GOT3 (cell line): ENCODE results near the gene CNOT6.
"Not testable (repeated sequence)": the region's sequence is repeated elsewhere in the genome, so short reads cannot be mapped to it uniquely, and the experiment has no call there.

Source experiments
- DNase-seq: peaks from one replicate; lab custom pipeline; 2025; ENCODE audit warnings: mixed read lengths; lab: John Stamatoyannopoulos, UW

CNOT6 gene

DNA sequence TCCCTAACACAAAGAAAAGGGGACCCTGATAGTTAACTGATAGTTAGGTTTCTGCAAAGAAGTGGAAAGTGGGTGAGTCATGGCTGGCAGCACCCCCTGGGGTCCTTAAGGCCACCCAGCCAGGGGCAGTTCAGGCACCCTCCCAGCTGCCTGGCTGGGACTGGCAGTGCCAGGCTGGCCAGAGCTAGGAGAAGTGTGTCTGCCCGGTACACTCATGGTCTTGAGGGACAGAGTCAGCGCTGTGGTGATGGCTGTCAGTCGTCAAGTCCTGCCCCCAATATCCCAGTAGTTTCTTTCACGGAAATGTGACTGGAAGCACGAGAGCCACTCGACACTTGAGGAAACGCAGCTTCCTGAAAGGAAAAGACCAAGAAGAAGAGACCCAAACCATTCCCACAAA lies 22.3 kb upstream of the CNOT6 start:
- DNase-seq: no peak

DNA sequence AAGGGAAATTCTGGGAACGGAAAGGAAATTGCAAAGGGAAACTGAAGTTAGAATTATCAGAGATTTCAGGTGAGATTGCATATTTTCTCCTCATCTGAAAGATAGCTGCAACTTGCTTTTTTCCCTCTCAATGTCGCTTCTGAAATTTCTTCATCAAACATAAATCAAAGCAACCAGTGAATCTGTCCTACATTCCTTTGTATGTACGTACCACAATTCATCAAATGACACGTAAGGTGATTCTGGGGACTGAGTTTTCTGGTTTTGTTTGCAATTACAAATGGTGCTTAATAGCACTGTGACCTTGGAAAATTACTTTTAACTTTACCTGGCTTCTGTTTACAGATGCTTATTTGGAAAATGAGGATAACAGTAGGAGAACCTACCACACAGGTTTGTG lies 21.9 kb upstream of the CNOT6 start:
- DNase-seq: no peak

DNA sequence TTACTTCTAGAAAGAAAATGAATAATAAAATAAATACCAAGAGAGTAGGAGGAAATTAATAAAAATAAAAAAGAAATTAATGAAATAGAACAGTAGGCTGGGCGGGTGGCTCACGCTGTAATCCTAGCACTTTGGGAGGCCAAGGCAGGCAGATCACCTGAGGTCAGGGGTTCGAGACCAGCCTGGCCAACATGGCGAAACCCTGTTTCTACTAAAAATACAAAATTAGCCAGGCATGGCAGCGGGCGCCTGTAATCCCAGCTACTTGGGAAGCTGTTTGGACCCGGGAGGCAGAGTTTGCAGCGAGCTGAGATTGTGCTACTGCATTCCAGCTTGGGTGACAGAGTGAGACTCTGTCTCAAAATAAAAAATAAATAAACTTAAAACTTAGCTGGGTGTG lies 20.8 kb upstream of the CNOT6 start:
- DNase-seq: not testable (repeated sequence)

DNA sequence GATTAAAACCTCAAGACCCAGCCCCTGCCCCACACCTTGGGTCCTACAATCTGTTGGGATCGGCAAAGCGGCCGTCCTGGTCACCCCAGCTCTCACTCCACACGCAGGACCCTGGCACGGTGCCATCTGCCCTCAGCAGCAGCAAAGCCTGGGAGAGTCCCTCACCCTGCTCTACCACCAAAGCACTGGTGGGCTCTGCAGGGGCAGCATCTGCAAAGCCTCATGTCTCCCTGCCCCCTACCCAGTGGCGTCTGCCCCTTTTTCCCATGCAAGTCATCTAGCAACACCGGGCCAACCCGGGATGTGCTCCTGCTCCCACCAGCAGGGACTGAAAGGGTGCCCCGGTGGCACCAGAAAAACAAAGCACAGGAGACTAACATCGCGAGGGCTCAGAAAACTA lies 19.6 kb upstream of the CNOT6 start:
- no peak for DNase-seq

DNA sequence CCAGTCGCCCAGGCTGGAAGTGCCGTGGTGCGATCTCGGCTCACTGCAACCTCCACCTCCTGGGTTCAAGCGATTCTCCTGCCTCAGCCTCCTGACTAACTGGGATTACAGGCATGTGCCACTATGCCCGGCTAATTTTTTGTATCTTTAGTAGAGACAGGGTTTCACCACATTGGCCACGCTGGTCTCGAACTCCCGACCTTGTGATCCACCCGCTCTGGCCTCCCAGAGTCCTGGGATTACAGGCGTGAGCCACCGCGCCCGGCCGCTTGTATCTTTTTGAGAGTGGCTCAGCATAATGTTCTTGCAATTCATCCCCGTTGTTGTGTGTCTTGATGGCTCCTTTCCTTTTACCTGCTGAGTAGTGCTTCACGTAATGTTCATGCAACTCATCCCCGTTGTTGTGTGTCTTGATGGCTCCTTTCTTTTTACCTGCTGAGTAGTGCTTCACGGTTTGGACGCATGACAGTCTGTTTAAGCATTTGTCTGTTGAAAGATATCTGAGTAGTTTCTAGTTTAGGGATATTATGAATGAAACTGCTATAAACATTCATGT lies 18.1 kb upstream of the CNOT6 start:
- not testable (repeated sequence) for DNase-seq

DNA sequence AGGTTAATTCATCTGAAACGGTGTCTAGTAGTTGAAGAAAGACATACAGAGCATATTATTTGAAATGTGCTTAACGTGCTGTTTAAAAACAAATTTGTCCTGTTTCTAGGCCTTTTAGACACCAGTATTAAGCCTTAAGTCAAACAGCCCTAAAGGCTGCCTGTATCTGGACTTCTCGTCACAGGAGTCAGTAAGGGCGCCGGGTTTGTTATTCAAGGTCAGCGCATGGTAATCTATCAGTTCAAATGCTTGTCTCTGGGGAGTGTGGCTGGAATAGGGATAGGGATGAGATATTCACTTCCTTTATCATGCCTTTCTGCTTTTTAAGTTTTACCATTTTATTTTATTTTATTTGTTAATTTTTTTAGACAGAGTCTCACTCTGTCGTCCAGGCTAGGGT lies 9.4 kb upstream of the CNOT6 start:
- DNase-seq: no peak

DNA sequence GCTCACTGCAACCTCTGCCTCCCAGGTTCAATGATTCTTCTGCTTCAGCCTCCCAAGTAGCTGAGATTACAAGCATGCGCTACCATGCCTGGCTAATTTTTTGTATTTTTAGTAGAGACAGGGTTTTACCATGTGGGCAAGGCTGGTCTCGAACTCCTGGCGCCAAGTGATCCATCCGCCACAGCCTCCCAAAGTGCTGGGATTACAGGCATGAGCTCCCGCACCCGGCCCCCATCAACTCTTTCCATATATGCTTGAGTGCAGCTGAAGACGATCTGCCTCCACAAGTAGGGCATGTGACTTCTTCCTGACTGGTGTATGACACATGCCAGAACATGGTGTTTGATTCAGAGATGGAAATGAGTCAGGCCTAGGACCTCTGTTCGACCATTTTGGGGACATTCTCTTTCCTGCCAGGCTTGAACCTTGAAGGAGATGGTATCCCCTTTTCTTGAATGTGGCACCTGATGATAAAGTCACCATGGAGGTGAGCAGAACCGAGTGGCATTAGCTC lies 7.5 kb upstream of the CNOT6 start:
- DNase-seq: no peak

DNA sequence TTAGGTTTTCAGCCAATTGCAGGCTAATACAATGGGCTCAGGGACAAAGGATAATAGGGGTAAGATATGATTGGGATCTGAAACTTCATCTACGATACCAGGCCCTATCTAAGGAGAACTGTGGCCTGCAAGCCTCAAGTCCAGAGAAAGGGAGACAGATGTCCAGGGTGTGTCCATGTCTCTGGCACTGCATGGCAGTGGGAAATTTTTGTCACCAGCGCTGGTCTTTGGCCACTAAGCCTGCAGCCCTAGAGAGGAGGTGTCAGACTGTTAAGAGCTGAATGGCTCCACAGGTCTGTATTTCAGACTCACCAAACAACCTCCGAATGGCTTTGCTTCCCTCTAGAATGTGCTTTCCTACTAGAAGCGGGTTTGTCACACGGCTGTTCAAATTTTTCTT lies 6.6 kb upstream of the CNOT6 start:
- no peak for DNase-seq

DNA sequence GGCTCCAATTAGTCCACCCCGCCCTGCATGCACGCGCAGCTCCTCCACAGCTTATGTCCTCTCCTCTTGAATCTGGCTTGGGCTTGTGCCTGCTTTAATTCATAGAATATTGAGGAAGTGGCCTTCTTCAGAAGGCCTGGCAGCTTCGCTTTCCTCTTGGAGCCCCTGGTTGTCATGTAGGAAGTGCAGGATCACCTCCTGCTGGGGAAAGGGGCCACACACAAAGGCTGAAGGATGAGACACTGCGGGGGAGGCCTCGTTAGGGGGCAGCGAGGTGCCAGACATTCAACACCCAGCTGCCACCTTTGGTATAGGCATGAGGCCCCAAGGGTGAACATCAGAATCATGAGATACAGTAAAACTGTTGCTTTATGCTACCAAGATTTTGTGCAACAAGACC lies 2.7 kb upstream of the CNOT6 start:
- no peak for DNase-seq

DNA sequence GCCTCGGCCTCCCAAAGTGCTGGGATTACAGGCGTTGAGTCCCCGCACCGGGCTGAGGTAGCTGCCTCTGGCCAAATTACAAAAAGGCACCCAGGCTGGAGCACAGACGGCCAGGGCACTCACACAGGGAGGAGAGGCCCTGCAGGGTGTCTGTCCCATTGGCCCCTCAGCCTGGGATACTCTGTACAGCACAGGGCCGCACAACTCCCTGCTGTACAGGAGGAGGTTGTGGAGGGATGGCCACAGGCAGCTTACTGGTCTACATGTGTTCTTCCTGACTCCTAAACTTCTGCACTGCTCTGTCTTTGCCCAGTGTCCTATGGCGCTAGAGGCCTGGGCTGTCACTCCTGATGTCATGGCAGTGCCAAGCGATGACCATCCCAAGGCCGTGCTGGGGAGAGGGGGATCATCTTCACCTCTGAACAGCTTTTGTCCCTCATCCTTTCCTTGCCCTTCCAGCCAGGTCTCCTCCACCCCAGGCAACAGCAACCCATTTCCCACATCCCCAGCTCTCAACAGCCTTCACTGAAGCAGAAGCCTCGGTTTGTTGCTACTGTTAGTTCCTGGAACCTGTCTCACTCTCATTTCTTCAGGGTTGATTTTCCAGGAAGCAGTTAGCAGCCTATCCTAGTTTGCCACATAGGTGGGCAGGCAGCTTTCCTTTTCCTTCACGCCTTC lies 1.8 kb upstream of the CNOT6 start:
- no peak for DNase-seq

DNA sequence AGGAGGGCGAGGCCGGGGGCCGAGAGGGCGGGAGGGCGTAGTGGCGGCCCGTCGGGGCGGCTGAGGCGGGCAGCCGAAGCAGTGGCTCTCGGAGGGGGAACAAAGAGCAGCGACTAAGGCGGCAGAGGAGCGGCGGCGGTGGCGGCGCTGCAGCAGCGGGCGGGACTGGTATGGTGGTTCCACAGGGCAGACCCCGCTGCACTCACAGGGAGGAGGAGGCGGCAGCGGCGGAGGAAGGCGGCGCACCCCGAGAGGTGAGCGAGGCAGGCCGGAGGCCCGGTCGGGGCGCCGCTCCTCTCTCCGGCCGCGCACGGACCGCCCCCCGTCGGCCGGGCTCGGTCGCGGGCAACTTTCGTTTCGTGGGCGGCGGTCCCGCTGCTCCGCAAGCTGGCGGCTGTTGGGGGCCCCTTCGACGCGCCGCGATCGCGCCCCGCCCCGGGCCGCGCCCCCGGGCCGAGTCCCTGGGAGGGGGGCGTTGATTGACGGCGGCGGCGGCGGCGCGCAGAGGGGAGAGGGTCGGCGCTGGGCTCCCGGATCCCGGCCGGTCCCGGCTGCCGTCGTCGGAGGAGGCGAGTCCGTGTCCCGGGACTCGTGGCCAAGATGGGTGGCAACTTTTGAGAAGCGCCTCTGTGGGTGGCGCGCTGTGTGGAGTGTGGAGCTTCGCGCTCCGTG lies 467 bp downstream of the CNOT6 start:
- DNase-seq: no peak

DNA sequence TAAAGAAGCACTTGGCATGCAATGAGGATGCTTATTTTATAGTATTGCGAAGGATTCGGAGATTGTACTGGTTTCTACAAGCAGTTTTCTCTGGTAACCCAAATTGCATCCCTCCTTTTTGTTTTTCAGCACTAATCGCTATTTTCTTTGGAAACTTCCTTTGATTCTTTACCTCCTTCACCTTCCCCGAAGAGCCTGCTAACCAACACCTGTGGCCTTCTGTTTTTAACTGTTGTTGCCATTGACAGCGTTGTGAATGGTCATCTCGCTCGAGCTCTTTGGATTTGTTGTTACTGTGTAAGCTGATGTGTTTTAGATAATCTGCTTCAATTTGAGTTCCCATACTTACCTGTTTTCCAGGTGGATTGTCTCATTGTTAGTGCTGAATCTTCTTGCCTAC lies 1.1 kb downstream of the CNOT6 start:
- no peak for DNase-seq

DNA sequence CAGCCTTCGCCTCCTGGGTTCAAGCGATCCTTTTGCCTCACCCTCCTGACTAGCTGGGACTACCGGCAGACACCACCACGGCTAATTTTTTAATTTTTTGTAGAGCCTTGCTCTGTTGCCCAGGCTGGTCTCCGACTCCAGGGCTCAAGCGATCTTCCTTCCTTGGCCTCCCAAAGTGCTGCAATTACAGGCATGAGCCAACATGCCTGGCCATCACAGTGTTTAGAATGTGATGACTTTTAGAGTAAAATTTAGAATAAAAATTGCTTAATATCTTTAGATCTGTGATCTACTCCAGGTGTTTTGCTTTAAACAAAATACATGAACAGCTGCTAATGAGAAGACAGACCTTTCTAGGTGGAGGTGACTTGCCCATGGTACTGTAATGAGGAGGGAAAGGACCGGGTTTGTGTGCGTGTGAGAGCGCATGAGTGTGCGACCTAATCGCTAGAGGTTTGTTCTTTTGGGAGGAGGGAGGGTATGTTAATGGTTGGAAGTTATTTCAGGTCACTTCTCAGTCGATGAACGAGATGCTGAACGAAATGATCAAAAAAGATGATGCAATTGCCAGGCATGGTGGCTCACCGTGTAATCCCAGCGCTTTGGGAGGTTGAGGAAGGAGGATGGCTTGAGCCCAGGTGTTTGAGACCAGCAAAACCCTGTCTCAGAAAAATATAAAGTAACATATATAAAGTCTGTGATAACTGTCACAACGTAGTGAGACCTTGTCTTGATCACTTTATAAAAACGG lies 2.0 kb downstream of the CNOT6 start:
- DNase-seq: no peak

DNA sequence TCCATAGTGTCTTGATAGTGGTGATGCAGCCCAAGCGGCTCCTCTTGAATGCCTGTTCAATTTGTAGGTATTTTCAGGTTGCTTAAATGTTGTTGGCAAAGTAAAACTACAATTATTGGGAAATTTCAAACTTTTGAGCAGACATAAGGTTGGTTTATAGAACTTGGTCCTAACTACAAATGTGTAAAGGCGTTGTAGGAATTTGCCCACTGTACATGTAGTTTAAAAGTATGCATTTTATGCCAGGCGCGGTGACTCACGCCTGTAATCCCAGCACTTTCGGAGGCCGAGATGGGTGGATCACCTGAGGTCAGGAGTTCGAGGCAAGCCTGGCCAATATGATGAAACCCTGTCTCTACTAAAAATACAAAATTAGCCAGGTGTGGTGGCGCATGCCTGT lies 2.6 kb downstream of the CNOT6 start:
- not testable (repeated sequence) for DNase-seq

DNA sequence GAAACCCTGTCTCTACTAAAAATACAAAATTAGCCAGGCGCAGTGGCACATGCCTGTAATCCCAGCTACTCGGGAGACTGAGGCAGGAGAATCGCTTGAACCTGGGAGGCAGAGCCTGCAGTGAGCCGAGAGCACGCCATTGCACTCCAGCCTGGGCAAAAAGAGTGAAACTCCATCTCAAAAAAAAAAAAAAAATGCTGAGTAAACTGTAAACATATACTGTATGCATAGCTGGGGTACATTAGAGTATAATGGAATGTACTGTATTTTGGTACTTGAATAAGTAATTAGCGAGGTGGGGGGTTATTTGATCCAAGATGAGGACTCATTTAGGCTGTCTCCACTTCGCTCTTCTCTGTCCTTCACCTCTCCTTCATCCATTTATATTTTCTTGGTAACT lies 3.7 kb downstream of the CNOT6 start:
- not testable (repeated sequence) for DNase-seq

DNA sequence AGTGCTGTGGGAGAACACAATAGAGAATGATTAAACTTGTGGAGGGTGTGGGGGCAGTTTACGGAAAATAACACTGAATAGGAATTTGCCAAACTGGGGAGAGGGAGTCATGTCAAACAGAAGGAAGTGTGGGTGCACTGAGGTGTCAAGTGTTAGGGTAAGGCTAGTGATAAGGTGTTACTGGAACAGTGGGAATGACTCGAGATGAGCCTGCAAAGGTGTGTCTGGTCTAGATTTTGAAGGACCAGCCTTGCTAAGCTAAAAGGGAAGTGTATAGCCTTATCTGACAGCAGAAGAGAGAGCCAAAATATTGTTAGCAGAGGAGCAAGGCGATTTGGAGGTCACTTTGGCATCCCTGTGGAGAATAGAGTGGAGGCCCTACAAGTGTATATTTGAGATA lies 4.2 kb downstream of the CNOT6 start:
- no peak for DNase-seq

DNA sequence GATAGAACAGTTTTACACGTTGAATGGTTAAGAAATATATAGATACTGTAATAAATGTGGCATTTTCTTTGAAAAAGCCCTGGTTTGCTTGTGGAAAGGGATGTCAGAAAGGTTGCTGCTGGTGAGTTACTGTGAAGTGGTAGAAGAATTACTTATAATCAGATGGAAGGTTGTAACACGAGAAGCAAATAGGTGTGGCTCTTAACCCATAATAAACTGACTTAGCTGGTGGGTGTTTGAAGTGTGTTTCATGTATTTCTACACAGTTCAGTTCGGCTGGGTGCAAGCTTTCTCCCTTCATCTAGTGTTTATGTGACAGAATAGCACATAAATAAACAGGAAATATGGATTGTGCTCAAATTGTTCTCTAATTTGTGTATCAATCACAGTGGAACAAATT lies 5.5 kb downstream of the CNOT6 start:
- no peak for DNase-seq

DNA sequence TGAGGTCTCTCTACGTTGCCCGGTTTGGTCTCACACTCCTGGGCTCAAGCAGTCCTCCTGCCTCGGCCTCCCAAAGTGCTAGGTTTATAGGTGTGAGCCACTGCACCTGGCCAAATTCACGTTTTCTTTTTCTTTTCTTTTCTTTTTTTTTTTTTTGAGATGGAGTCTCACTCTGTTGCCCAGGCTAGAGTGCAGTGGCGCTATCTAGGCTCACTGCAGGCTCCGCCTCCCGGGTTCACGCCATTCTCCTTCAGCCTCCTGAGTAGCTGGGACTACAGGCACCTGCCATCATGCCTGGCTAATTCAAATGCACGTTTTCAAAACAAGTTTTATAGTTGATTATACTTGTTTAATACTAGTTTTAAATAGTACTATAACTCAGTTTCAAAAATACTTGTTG lies 6.1 kb downstream of the CNOT6 start:
- DNase-seq: not testable (repeated sequence)

DNA sequence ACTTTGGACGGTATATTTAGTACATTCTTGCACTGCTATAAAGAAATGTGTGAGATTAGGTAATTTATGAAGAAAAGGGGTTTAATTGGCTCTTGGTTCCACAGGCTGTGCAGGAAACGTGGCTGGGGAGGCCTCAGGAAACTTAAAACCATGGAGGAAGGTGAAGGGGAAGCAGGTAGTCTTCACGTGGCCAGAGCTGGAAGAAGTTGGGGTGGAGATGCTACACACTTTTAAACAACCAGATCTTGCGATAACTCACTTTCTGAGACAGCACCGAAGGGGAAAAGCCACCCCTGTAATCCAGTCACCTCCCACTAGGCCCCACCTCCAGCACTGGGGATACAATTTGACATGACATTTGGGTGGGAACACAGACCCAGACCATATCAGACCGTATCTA lies 13.5 kb downstream of the CNOT6 start:
- DNase-seq: no peak

DNA sequence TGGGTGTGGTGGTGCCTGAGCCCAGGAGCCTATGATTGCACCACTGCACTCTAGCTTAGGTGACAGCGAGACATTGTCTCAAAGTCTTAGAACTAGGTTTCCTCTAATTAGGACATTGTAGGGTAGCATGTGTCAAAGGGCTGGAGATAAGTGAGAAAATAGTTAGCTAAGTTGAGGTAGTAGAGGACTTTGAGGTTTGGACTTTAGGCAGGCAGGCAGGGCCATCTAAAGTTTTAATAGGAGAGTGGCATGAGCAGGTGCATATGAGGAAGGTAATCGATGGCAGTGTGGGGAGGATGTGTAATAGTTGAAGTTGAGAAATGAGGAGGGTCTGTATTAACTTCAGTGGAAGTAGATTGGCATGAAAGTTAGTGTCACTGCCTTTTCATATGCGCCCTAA lies 21.1 kb downstream of the CNOT6 start:
- DNase-seq: no peak

DNA sequence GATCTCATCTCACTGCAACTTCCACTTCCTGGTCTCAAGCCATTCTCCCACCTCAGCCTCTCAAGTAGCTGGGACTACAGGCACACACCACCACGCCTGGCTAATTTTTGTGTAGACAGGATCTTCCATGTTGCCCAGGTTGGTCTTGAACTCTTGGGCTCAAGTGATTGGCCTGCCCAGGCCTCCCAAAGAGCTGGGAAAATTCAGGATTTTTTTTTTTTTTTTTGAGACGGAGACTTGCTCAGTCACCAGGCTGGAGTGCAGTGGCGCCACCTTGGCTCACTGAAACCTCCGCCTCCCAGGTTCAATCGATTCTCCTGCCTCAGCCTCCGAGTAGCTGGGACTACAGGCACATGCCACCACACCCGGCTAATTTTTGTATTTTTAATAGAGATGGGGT lies 21.8 kb downstream of the CNOT6 start:
- DNase-seq: not testable (repeated sequence)

DNA sequence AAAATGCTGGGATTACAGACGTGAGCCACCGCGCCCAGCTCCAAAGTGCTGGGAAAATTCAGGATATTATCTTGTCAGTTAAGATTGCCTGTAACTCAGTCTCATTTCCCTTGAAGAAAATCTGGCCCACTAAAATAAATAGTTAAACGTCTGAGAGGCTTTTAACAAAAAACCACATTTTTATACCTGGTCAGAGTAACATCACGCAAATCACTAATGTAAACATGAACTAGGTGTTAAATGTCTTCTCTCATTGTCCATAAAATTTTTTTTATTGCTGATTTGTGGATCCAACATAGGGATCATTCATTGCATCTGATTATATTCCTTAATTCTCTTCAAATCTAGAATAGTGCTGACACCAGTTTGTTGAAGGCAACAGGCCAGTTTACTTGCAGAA lies 22.3 kb downstream of the CNOT6 start:
- DNase-seq: no peak

DNA sequence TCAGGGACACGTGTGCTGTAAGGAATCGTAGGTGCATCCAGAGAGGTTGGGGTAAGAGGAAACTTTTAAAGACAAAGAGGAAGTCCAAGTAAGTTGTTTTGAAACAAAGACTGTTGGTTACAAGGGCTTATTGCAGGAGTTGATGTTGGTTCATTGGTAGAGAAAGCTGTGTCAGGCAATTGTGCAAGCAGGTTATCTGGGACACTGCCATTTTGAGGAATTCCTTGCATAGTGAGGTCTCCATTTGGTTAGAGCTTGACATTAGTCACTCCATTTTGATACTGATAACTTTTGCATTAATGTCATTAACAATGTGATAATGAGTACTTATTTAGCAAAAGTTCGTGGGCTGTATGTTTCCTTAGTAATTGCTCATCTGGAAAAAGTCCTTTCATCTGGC lies 24.9 kb downstream of the CNOT6 start:
- no peak for DNase-seq
